Naive thymus-derived CD4-positive, alpha-beta T cell (primary cell): ENCODE data around the gene PHF1. TPM values are rescaled to one million over a fixed set of nuclear protein-coding genes. Genes with fewer than 3 reads are reported as not detected.

ENCODE experiments used
- ATAC-seq: fragments of 150-1000 bp; cut with Tn5 transposase; 2 replicates; pipeline ENCODE4 v1.10.0; 2021; ENCODE audit warnings: mild to moderate bottlenecking, moderate library complexity
- CTCF ChIA-PET: fragments of 350-600 bp; sonication (Branson Sonifier 250); formaldehyde crosslinking; loops from one replicate; lab custom pipeline; 2021; ENCODE audit warnings: antibody characterized with exemption; lab: Charles Lee
- POLR2A ChIA-PET: fragments of 350-600 bp; sonication (Branson Sonifier 250); formaldehyde crosslinking; loops from one replicate; lab custom pipeline; 2021; ENCODE audit warnings: antibody characterized with exemption, inconsistent platforms; lab: Charles Lee
- DNase-seq, 9 donors: peaks; one replicate each; pipeline versions ENCODE4 v3.0.0 to v3.0.0-alpha.2; 2020 to 2022; ENCODE audit warnings: mixed read lengths in 1 of 9
- H3K27ac ChIP-seq: one replicate; pipeline ENCODE4 v1.7.0; 2013; ENCODE audit warnings: mild to moderate bottlenecking, low read depth, low read length, moderate library complexity
- H3K27me3 ChIP-seq, 2 donors: one replicate each; pipeline ENCODE4 v1.7.0; 2013; ENCODE audit warnings: low read length in 2 of 2, mild to moderate bottlenecking in 2 of 2, moderate library complexity in 2 of 2; ENCODE audit not compliant: control insufficient read depth in 2 of 2, insufficient read depth in 2 of 2
- H3K36me3 ChIP-seq, 3 experiments: 1 replicate in 2 of 3; 2 replicates in 1 of 3; pipeline ENCODE4 v1.7.0; 2013; ENCODE audit warnings: low read length in 3 of 3, mild to moderate bottlenecking in 3 of 3, moderate library complexity in 1 of 3; ENCODE audit not compliant: insufficient read depth in 3 of 3, control insufficient read depth in 2 of 3
- H3K4me1 ChIP-seq, 2 donors: one replicate each; pipeline ENCODE4 v1.7.0; 2013; ENCODE audit warnings: low read length in 2 of 2, mild to moderate bottlenecking in 2 of 2, moderate library complexity in 1 of 2; ENCODE audit not compliant: control insufficient read depth in 2 of 2, insufficient read depth in 2 of 2
- H3K4me3 ChIP-seq: 2 replicates; pipeline ENCODE4 v1.7.0; 2013; ENCODE audit warnings: mild to moderate bottlenecking, low read length
- H3K9me3 ChIP-seq, 3 experiments: 1 replicate in 2 of 3; 2 replicates in 1 of 3; pipeline ENCODE4 v1.7.0; 2013; ENCODE audit warnings: low read length in 3 of 3; ENCODE audit not compliant: control insufficient read depth in 2 of 3
- H3K27ac Mint-ChIP-seq, 9 donors: one replicate each; pipeline ENCODE4 v1.8.0; 2020 to 2022; ENCODE audit warnings: mixed read lengths in 9 of 9, mild to moderate bottlenecking in 8 of 9, moderate library complexity in 5 of 9, inconsistent platforms in 2 of 9
- H3K27me3 Mint-ChIP-seq, 5 donors: one replicate each; pipeline ENCODE4 v1.8.0; 2021 to 2022; ENCODE audit warnings: mixed read lengths in 5 of 5, mild to moderate bottlenecking in 1 of 5
- H3K36me3 Mint-ChIP-seq, 5 donors: one replicate each; pipeline ENCODE4 v1.8.0; 2020 to 2022; ENCODE audit warnings: mixed read lengths in 5 of 5, mild to moderate bottlenecking in 3 of 5, inconsistent platforms in 1 of 5
- H3K4me1 Mint-ChIP-seq, 7 donors: one replicate each; pipeline ENCODE4 v1.8.0; 2020 to 2022; ENCODE audit warnings: mixed read lengths in 7 of 7, mild to moderate bottlenecking in 3 of 7, inconsistent platforms in 1 of 7
- H3K4me3 Mint-ChIP-seq, 10 donors: one replicate each; pipeline ENCODE4 v1.8.0; 2020 to 2022; ENCODE audit warnings: mild to moderate bottlenecking in 10 of 10, mixed read lengths in 10 of 10, moderate library complexity in 6 of 10, inconsistent platforms in 2 of 10
- H3K9me3 Mint-ChIP-seq, 11 donors: one replicate each; pipeline ENCODE4 v1.8.0; 2020 to 2022; ENCODE audit warnings: mixed read lengths in 11 of 11, mild to moderate bottlenecking in 4 of 11, inconsistent platforms in 1 of 11, moderate library complexity in 1 of 11
- intact Hi-C, 2 donors: fragments of 100-400 bp; cut with micrococcal nuclease; formaldehyde crosslinking; loops; one replicate each; pipeline ENCODE4 v1.15.1; 2023
- polyA plus RNA-seq, 2 donors: library from polyadenylated mRNA; unstranded; fragments of 300-500 nt; fragmentation: Illumina TruSeq; gene quantifications; one replicate each; pipeline ENCODE4 v1.2.3, GENCODE V29; 2021
- total RNA-seq, 6 experiments: library from RNA in 5 of 6; stranded (reverse) in 5 of 6; gene quantifications; 1 replicate in 5 of 6; 2 replicates in 1 of 6; pipeline ENCODE4 v1.2.3 and lab custom pipeline; 2021 to 2026

Gene PHF1
- total and polyA plus RNA-seq, 7 experiments from 2014 or later = 37.8 to 356 (median 224) TPM

DNA sequence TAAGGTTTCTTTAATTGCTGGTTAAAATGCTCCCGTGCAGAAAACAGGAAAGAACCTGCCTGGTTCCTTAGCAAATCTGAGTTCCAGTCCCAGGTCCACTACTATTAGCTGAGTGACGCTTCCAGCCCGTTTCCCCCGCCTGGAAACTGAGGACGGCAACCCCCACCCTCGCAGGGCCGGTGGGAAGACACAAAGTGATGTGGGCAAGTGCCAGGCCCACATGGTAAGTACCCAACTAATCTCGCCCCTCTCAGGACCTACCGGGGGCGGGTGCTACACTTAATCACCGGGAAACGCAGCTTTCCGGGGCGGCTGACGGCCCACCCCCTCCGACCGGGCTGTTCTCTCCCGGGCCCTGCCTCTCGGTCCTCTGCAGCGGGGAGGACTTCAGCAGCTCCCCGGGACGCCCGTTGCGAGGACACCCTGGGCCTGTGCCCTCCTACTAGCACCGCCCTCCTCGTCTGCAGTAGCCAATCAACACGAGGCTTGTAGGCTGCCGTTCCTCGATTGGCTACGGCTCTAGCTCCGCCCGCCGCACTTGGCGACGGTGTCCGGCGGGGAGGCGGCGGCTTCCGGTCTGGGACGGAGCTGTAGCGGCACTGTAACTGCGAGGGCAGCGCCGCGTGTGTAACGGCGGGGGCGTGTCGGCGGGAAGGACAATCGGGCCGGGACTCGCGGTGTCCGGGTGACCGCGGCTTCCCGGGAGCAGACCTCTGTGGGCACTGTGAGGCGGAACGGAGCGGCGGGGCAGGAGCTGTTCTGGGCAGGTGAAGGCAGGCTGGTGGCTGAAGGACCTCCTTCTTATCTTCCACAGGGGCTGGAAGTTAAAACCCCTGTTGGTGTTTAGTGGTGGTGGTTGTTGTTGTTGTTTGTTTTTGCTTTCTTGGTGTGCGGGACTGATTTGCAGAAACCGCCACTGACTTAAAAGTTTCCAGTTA, 43.5 kb downstream of the PHF1 start, which contains the start of gene ZBTB9:
TSS of gene ZBTB9 (plus strand) at position 568 of the 938 bp plus-strand sequence. CDS start 525 bp downstream, outside the sequence.
- DNase-seq (peak; percentile 80 to 93 (median 92)), ATAC-seq (peak; percentile 100)
- Mint-ChIP-seq H3K36me3 (peaks cover 0 to 23% (median 7%) of the 10 kb centered on the region in 5 donors), H3K27ac (peak within 1 kb of the TSS; percentile 86 to 98 (median 92)), H3K4me1 (peaks cover 21 to 57% (median 45%) of the 10 kb centered on the region in 7 donors), H3K4me3 (peak within 1 kb of the TSS; percentile 88 to 99 (median 95)), H3K27me3 (no peaks in the 10 kb centered on the region), H3K9me3 (peaks cover 0 to 1% (median 0%) of the 10 kb centered on the region in 11 donors)
- H3K9me3 ChIP-seq = no peaks in the 10 kb centered on the region
- peaks cover 12 to 22% of the 10 kb centered on the region in 2 donors for H3K4me1 ChIP-seq
- ChIA-PET CTCF (interaction anchor here (0.6 to 1.8 kb wide), 6 partner anchors 23 to 1006 kb away, joined by 3 to 6 read pairs (median 3); partner anchors contain the start of genes BAK1 and CUTA), POLR2A (interaction anchor here (0.7 to 3.0 kb wide), 24 partner anchors 10 to 1435 kb away, joined by 3 to 37 read pairs (median 4); partner anchors contain the start of genes ANKS1A, BAK1, CUTA and RPS18)
- intact Hi-C loops = loop anchor here (1.0 to 2.0 kb wide), 11 partner anchors 23 to 335 kb away; partner anchors contain the start of genes BAK1 (in 2 of the 2), CUTA (in 2 of the 2), KIFC1 (in 2 of the 2) and LEMD2 (in 2 of the 2)
- H3K27me3 ChIP-seq = no peaks in the 10 kb centered on the region
- H3K27ac ChIP-seq = peak within 1 kb of the TSS; percentile 88
- H3K4me3 ChIP-seq = peak within 1 kb of the TSS; percentile 93
- H3K36me3 ChIP-seq = peaks cover 0 to 23% (median 0%) of the 10 kb centered on the region in 3 experiments

DNA sequence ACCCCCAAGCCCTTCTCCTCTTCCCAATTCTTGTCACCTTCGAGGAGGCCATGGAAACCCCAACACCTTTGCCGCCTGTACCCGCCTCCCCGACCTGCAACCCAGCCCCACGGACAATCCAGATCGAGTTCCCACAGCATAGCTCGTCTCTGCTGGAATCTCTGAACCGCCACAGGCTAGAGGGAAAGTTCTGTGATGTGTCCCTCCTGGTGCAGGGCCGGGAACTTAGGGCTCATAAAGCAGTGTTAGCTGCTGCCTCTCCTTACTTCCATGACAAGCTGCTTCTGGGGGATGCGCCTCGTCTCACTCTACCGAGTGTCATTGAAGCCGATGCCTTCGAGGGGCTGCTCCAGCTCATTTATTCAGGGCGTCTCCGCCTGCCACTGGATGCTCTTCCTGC, 44.2 kb downstream of the PHF1 start:
- peaks cover 0 to 23% (median 7%) of the 10 kb centered on the region in 5 donors for H3K36me3 Mint-ChIP-seq
- intact Hi-C loops = loop anchor here (2.0 kb wide), 1 partner anchor 78 kb away; no protein-coding TSS in a partner anchor
- peaks cover 12 to 22% of the 10 kb centered on the region in 2 donors for H3K4me1 ChIP-seq
- ATAC-seq (no peak), DNase-seq (no peak)
- H3K4me3 Mint-ChIP-seq = peak overlapping the region; percentile 88 to 99 (median 95)
- CTCF ChIA-PET = interaction anchor here (0.6 to 1.8 kb wide), 3 partner anchors 24 to 1005 kb away, joined by 3 to 6 read pairs (median 3); partner anchors contain the start of gene CUTA
- no peaks in the 10 kb centered on the region for H3K27me3 Mint-ChIP-seq
- H3K27ac ChIP-seq = peak overlapping the region; percentile 88
- POLR2A ChIA-PET = interaction anchor here (0.8 to 3.0 kb wide), 9 partner anchors 15 to 137 kb away, joined by 3 to 37 read pairs (median 7); partner anchors contain the start of genes BAK1, CUTA and ZBTB22
- H3K36me3 ChIP-seq = peaks cover 0 to 23% (median 0%) of the 10 kb centered on the region in 3 experiments
- H3K9me3 Mint-ChIP-seq = peaks cover 0 to 1% (median 0%) of the 10 kb centered on the region in 11 donors
- H3K9me3 ChIP-seq = no peaks in the 10 kb centered on the region
- H3K4me1 Mint-ChIP-seq = peaks cover 21 to 57% (median 43%) of the 10 kb centered on the region in 7 donors
- peak overlapping the region; percentile 93 for H3K4me3 ChIP-seq
- H3K27me3 ChIP-seq = no peaks in the 10 kb centered on the region
- H3K27ac Mint-ChIP-seq = peak overlapping the region; percentile 86 to 98 (median 92)

DNA sequence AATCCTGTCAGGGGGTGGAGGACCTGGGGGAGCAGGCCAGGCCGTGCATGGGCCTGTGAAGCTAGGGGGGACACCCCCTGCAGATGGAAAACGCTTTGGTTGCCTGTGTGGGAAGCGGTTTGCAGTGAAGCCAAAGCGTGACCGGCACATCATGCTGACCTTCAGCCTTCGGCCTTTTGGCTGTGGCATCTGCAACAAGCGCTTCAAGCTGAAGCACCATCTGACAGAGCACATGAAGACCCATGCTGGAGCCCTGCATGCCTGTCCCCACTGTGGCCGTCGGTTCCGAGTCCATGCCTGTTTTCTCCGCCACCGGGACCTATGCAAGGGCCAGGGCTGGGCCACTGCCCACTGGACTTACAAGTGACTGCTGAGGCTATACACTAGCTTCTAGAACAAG, 45.3 kb downstream of the PHF1 start:
- no peaks in the 10 kb centered on the region for H3K9me3 ChIP-seq
- peaks cover 12 to 22% of the 10 kb centered on the region in 2 donors for H3K4me1 ChIP-seq
- Mint-ChIP-seq H3K27ac (peak overlapping the region in 2 of 9 donors; percentile 22 to 97), H3K4me3 (peak overlapping the region in 8 of 10 donors; percentile 12 to 98 (median 68)), H3K36me3 (peaks cover 0 to 23% (median 7%) of the 10 kb centered on the region in 5 donors), H3K9me3 (peaks cover 0 to 1% (median 0%) of the 10 kb centered on the region in 11 donors), H3K27me3 (no peaks in the 10 kb centered on the region), H3K4me1 (peaks cover 21 to 48% (median 35%) of the 10 kb centered on the region in 7 donors)
- peaks cover 0 to 23% (median 0%) of the 10 kb centered on the region in 3 experiments for H3K36me3 ChIP-seq
- CTCF ChIA-PET = interaction anchor here (0.5 kb wide), 1 partner anchor 157 kb away, joined by 3 read pairs; the partner anchor contains the start of gene RGL2
- H3K27ac ChIP-seq = no peak overlapping the region
- ATAC-seq (no peak), DNase-seq (no peak)
- H3K4me3 ChIP-seq = no peak overlapping the region
- H3K27me3 ChIP-seq = no peaks in the 10 kb centered on the region
- POLR2A ChIA-PET = no interaction called here
- intact Hi-C loops = no loop called here

GRCh38 chr6:33458676-33459075, 47.9 kb downstream of the PHF1 start:
- intact Hi-C loops = no loop called here
- H3K27ac ChIP-seq = no peak overlapping the region
- DNase-seq (no peak), ATAC-seq (no peak)
- Mint-ChIP-seq H3K9me3 (peaks cover 0 to 1% (median 0%) of the 10 kb centered on the region in 11 donors), H3K27me3 (peaks cover 0 to 10% (median 0%) of the 10 kb centered on the region in 5 donors), H3K36me3 (peaks cover 0 to 23% (median 7%) of the 10 kb centered on the region in 5 donors), H3K4me1 (peaks cover 12 to 38% (median 21%) of the 10 kb centered on the region in 7 donors), H3K27ac (no peak overlapping the region), H3K4me3 (no peak overlapping the region)
- H3K9me3 ChIP-seq = no peaks in the 10 kb centered on the region
- CTCF ChIA-PET = no interaction called here
- no peaks in the 10 kb centered on the region for H3K27me3 ChIP-seq
- peaks cover 12% of the 10 kb centered on the region in 2 donors for H3K4me1 ChIP-seq
- H3K36me3 ChIP-seq = peaks cover 0 to 19% (median 0%) of the 10 kb centered on the region in 3 experiments
- POLR2A ChIA-PET = no interaction called here
- no peak overlapping the region for H3K4me3 ChIP-seq

DNA sequence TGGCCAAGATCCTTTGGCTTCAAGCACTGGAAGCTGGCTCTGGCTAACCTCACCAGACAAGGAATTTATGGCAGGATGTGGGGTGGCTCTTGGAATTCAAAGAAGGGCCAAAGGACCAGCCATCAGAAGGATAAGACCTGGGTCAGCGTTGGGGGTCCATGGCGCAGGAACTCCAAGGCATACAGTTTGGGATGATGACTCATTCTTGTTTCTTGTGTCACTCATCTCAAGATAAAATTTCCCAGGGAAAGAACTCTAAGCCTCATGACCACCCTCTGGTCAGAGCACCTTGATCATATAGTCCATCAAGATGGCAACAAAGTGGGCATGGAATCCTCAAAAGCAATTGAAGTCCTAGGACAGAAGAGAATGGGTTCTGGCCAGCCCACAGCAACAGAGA, 48.4 kb downstream of the PHF1 start:
- ATAC-seq (no peak), DNase-seq (no peak)
- H3K9me3 Mint-ChIP-seq = peaks cover 0 to 1% (median 0%) of the 10 kb centered on the region in 11 donors
- intact Hi-C loops = no loop called here
- H3K36me3 Mint-ChIP-seq = peaks cover 0 to 23% (median 7%) of the 10 kb centered on the region in 5 donors
- H3K27me3 ChIP-seq = no peaks in the 10 kb centered on the region
- H3K4me1 ChIP-seq = peaks cover 10 to 12% of the 10 kb centered on the region in 2 donors
- no peak overlapping the region for H3K27ac ChIP-seq
- ChIA-PET POLR2A (no interaction called here), CTCF (no interaction called here)
- H3K4me3 Mint-ChIP-seq = no peak overlapping the region
- H3K27me3 Mint-ChIP-seq = peaks cover 0 to 11% (median 0%) of the 10 kb centered on the region in 5 donors
- peaks cover 0 to 19% (median 0%) of the 10 kb centered on the region in 3 experiments for H3K36me3 ChIP-seq
- H3K4me1 Mint-ChIP-seq = peaks cover 9 to 34% (median 17%) of the 10 kb centered on the region in 7 donors
- no peaks in the 10 kb centered on the region for H3K9me3 ChIP-seq
- H3K27ac Mint-ChIP-seq = no peak overlapping the region
- no peak overlapping the region for H3K4me3 ChIP-seq
